MM.1S (cell line): Measurements from ENCODE around the gene MBD5.

Source experiments
- CTCF ChIP-seq: fragments of 300-600 bp; sonication (generic); IDR thresholded peaks from 2 replicates; pipeline ENCODE4 v1.5.1; 2016; ENCODE audit warnings: antibody characterized with exemption, low read length, mixed read lengths
- EZH2 ChIP-seq: fragments of 300-600 bp; sonication (generic); optimal IDR thresholded peaks from 2 replicates; pipeline ENCODE3; 2017; ENCODE audit warnings: low read depth, mild to moderate bottlenecking, antibody characterized with exemption, low read length, mixed read lengths
- EZH2phosphoT487 ChIP-seq: fragments of 300-600 bp; sonication (generic); IDR thresholded peaks from 2 replicates; pipeline ENCODE4 v1.6.1; 2018; ENCODE audit warnings: antibody characterized with exemption, low read length

GRCh38 chr2:147989102-147989501, 31.8 kb upstream of the MBD5 start:
- TF ChIP-seq CTCF (no peak), EZH2 (no peak), EZH2phosphoT487 (no peak)
